Measurements from ENCODE around the gene F10.
"Not testable (repeated sequence)": the region's sequence is repeated elsewhere in the genome, so short reads cannot be mapped to it uniquely, and the experiment has no call there.

Gene F10

DNA sequence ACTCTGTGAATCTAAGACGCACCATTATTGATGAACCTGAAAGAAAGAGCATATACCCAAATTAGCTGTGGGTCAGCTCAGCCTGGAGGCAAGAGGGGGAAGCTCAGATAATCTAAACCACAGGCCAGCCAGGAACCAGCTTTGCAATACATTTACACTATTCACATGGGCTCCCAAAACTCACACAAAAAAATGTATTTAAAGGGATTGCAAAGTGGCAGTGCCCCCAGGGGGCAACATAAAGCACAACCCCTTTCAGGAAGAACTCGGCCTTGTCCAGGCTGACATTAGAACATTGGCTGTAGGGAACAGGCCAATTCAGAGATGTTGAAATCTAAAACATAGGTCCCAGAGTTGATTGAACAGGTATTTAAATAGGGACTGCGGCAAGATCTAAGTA lies 32.6 kb downstream of the F10 start:
- no peak for FAIRE-seq

- FAIRE-seq: no peak
These were observed 33.5 kb downstream of the F10 start for GRCh38 chr13:113155982-113156655.

GRCh38 chr13:113157206-113157928 lies 34.8 kb downstream of the F10 start:
- no peak for FAIRE-seq

DNA sequence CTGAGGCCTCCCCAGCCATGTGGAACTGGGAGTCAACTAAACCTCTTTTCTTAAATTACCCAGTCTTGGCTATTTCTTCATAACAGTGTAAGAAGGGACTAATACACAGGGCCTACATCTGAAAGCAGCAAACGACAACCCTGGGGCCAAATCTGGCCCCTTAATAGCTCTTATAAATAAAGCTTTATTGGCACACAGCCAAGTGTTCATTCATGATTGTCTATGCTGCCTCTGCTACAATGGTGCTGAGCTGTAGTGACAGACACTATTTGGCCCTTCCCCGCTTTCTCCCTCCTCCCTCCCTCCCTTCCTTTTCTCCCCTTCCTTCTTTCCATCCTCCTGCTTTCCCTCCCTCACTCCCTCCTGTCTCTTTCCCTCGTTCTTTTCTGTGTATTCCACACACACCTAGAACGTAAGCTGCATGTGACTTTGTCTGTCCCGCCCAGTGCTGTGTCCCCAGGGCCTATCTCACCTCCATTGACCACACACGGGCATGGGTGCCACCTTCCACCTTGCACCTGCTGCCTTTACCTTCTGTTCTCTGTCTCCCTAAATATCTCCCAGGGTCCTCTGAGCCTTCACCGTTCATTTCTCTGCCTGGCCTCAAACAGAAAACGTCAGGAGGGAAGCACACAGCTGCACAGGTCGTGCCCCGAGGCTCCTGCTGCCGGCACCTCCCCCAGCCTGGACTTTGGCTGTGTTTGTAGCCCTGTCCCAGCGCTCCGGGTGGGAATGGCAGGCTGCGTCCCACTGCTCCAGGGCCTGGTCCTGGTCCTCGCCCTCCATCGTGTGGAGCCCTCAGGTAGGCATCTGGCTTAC lies 35.5 kb downstream of the F10 start, which contains the start of gene PROZ:
Gene PROZ (plus strand): TSS at position 720 of the 819 bp plus-strand sequence. CDS start 13 bp downstream, at position 733.
- no peak for FAIRE-seq

DNA sequence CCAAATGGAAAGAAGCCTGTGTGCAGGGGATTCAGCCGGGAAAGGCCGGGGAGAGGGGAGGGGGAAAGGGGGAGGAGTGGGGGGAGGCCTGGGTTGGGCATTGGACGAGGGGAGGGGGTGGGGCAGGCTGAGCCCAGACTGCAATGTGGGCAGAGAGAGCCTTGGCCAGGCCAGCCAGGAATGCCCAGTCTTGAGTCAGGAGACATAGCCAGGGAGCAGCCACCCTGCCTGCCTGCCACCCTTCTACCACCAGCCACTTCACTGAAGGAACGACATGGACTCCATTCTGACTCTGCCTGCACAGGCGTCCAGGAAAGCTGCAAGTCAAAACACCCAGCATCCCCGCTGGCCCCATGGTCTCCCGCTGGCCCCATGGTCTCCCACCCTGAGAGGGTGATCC lies 36.3 kb downstream of the F10 start:
- FAIRE-seq: no peak

- FAIRE-seq: no peak
These were observed 37.1 kb downstream of the F10 start for GRCh38 chr13:113159701-113160100.

DNA sequence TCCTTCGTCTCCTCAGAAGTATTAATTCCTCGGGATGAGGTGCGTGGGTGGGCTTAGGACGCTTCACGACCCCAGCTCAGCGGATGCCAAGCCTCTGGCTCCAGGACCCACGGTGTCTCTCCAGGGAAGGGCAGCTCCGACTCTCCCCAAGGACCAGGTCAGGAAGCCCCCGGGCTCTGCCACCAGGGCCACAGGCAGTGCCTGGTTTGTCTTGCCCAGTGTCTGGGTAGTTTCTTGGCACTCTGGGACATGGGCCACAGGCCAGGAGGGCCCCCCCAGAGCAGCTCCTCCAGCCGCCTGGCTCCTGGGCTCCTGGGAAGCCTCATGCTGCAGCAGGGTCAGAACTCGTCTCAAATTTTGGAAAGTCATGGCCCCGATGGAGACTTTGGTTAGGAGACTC lies 38.4 kb downstream of the F10 start:
- no peak for FAIRE-seq

GRCh38 chr13:113161433-113161832 lies 38.8 kb downstream of the F10 start:
- no peak for FAIRE-seq

DNA sequence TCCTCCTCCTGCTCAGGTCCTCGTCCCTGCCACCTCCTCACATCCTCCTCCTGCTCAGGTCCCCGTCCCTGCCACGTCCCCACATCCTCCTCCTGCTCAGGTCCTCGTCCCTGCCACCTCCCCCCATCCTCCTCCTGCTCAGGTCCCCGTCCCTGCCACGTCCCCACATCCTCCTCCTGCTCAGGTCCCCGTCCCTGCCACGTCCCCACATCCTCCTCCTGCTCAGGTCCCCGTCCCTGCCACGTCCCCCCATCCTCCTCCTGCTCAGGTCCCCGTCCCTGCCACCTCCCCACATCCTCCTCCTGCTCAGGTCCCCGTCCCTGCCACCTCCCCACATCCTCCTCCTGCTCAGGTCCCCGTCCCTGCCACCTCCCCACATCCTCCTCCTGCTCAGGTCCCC lies 39.4 kb downstream of the F10 start:
- FAIRE-seq: not testable (repeated sequence)

- no peak for FAIRE-seq
These were observed 40.4 kb downstream of the F10 start for GRCh38 chr13:113162783-113163685.

GRCh38 chr13:113164492-113164891 lies 41.9 kb downstream of the F10 start:
- no peak for FAIRE-seq

GRCh38 chr13:113166266-113166665 lies 43.7 kb downstream of the F10 start:
- FAIRE-seq: no peak

- FAIRE-seq: no peak
These were observed 44.1 kb downstream of the F10 start for GRCh38 chr13:113166681-113167080.

DNA sequence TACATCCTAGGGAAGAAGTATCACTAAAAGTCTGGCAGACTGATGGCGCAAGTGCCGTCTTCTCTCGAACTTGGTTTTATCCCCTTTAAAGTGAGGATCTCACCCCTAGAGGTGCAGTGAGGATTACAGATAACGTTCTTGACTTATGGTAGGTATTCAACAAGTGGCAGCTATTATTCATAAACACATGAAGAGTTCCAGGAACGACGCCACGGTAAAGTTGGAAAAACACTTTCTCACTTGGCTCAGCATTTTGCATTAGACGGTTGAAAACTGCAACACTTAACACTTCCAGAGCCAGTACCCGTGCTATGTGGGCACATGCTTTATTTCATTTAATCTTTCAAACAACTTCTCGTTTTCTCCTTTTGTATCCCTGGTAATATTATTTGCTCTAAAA lies 44.6 kb downstream of the F10 start:
- no peak for FAIRE-seq

DNA sequence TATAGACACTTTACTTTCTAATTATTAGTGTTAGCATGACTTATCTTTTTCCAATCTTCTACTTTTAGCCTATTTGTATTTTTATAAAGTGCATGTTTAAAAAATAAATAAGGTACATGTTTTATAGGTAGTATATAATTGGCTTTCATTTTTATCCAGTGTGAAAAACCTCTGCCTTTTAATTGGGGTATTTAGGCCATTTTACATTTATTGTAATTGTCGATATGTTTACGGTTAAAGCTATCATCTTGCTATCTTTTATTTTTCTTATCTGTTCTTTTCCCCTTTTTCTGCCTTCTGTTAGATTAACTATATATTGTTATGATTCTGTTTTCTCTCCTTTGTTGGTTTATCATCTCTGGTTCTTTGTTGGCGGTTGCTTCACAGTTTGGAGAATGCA lies 45.0 kb downstream of the F10 start:
- FAIRE-seq: no peak

GRCh38 chr13:113168211-113168610 lies 45.6 kb downstream of the F10 start:
- no peak for FAIRE-seq

- FAIRE-seq: no peak
These were observed 47.0 kb downstream of the F10 start for GRCh38 chr13:113169277-113170272.

GRCh38 chr13:113170511-113170910 lies 47.9 kb downstream of the F10 start:
- no peak for FAIRE-seq

- no peak for FAIRE-seq
These were observed 48.9 kb downstream of the F10 start for GRCh38 chr13:113171250-113172125.

GRCh38 chr13:113172419-113172926 lies 49.9 kb downstream of the F10 start:
- FAIRE-seq: no peak
